HG03139 (cell line): ENCODE measurements around the gene SCGB3A1.

ENCODE experiments used
- ATAC-seq: cut with Tn5 transposase; IDR thresholded peaks from one replicate; pipeline ENCODE4 v1.9.1; 2021; ENCODE audit not compliant: unreplicated experiment

SCGB3A1 gene

DNA sequence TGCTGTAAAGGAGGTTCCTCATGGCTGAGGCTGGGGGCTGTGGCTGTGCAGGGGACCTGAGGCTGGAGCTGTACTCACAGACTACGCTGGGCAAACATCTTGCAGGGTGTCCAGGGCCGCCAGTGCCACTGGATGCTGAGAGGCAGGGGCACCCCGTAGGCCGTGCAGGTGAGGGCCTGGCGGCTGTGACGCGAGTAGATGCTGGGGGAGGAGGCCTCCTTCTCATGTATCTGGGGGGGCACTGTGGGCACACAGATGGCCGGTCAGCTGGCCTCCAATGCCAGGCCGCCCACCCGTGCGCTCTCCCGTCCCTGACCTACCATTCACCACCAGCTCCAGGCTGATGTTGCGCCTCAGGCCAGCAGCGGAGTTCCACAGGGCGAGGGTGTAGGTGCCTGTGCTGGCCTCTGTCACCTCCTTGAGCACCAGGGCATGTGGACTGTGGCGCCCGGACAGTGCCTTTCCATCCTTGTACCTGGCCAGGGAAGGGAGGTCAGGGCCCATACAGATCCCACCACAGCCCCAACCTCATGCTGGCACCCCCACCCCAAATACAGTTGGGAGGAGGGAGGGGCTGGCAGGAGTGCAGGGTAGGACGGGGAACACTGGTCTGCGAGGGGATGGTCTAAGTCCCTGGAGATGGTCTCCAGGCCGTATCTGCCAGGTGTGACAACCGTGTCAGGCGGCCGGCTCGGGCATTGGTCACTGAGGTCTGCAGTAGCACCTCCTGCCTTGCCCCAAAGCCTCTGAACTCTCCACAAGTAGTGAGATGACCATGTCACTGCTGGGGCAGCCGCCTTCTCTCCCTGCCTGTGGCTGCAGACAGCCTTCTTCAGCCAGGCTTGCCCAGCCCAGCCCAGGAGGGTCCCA lies 34.7 kb upstream of the SCGB3A1 start:
- ATAC-seq: no peak

DNA sequence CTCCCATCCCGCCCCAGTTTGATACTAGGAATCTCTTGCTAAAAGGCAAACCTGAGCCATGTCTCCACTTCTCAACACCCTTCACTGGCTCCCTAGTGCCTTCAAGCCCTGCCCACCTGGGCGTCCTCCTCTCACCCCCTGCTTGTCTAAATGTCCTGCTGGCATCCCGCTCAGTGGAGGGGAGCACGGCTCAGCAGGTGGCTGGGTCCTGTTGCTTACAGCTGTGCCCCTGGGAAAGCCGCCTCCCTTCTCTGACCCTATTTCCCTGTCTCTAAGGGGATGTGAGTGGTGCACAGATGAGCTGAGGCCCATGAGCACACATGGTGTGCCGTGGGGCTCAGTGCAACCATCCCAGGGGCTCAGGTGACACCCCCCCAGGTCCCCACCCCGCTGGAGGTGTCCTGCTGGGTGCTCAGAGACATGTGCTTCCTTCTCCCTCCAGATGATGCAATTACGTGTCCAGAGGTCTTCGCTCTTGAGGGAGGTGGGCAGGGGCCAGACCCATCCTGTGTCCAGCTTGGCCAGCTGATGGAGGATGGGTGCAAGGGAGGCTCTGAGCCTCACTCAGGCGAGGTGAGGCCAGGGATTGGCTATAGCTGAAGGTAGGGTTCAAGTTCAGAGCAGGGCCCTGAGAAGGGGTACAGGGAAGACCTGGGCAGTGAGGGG lies 34.0 kb upstream of the SCGB3A1 start:
- no peak for ATAC-seq

- ATAC-seq: no peak
These were observed 33.3 kb upstream of the SCGB3A1 start for GRCh38 chr5:180624587-180624986.

- ATAC-seq: no peak
These were observed 32.5 kb upstream of the SCGB3A1 start for GRCh38 chr5:180623844-180624243.

GRCh38 chr5:180623411-180623834 lies 32.1 kb upstream of the SCGB3A1 start:
- ATAC-seq: no peak

- ATAC-seq: no peak
These were observed 31.6 kb upstream of the SCGB3A1 start for GRCh38 chr5:180622910-180623309.

- ATAC-seq: no peak
These were observed 30.0 kb upstream of the SCGB3A1 start for GRCh38 chr5:180621311-180621710.

- ATAC-seq: no peak
These were observed 28.7 kb upstream of the SCGB3A1 start for GRCh38 chr5:180620014-180620413.

DNA sequence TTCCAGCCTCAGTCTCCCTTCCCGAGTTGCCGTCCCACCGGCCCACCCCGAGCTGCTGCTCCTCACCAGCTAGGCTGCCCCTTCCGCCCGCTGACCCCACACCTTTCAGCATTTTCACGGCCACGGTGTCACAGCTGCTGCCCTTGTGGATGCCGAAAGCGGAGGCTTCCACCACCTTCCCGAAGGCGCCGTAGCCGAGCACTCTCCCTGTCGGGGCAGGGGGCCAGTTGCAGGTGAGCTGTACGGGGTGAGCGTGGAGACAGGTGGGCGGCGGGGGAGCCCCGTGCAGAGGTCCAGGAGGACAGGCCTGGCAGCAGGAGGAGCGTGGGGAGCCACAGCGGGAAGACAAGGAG lies 28.2 kb upstream of the SCGB3A1 start:
- ATAC-seq: no peak

DNA sequence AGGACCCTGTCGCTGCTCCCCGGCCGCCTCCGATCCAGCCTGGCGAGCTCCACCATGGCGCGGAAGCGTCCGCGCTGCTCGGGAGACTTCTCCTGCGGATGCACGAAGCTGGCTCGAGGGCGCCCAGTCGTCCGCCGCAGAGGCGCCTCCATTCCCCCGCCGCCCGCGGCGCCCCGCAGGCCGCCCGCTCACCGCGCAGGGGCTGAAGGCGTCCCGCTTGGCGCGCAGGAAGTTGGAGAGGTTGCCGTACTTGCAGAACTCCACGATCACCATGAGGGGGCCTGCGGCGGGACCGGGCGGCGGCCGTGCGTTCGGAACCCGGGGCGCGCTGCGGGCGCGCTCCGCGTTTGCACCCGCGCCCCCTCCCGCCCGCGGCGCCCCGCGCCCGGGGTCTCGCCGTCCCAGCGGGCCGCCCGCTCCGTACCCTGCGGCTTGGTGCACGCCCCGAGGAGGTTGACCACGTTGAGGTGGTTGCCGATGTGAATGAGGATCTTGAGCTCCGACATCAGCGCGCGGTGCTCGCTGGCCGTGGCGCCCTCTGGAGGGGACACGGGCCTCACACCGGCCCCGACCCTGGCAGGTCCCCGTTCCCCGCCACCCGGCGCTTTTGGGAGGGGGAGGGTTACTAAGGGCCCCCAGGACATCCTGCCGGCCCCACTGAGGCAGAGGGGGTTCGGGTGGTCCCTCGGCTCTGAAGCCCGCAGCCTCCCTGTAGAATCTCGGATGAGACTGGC lies 27.7 kb upstream of the SCGB3A1 start:
- ATAC-seq: no peak

GRCh38 chr5:180618487-180618828 lies 27.2 kb upstream of the SCGB3A1 start:
- ATAC-seq: no peak

- ATAC-seq: no peak
These were observed 22.5 kb upstream of the SCGB3A1 start for GRCh38 chr5:180613814-180614188.

- ATAC-seq: no peak
These were observed 22.0 kb upstream of the SCGB3A1 start for GRCh38 chr5:180613188-180613813.

- no peak for ATAC-seq
These were observed 21.4 kb upstream of the SCGB3A1 start for GRCh38 chr5:180612683-180613082.

DNA sequence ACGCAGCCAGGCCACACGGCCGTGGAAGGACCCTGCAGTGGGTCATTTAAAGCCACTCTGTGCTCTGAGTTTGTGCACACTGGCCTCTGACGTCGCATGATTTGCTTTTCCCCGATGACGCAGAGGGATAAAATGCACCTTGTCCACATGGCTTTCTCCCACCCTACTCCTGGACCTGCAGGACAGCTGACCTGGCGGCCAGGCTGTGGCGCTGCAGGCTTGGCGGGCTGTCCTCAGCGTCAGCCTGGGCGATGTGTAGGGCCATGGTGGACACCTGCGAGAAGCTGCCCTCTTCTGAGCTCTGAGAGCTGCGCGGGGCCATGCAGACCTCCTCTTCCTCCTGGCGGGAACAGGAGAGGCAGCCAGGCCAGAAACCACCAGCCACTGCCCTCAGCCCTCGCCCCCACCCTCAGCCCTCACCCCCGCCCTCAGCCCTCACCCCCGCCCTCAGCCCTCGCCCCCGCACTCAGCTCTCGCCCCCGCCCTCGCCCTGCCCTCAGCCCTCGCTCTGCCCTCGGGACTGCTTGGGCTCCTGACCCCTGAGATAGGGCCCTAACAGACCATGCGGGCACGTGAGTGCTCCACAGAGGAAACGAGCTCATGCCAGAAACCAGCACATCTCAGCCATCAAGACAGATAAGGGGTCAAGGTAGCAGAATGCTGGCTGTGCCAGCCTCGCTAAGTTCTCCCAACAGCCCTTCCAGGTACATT lies 20.0 kb upstream of the SCGB3A1 start:
- ATAC-seq: no peak

- ATAC-seq: no peak
These were observed 18.7 kb upstream of the SCGB3A1 start for GRCh38 chr5:180609817-180610550.

GRCh38 chr5:180609386-180609785 lies 18.1 kb upstream of the SCGB3A1 start:
- ATAC-seq: no peak

- ATAC-seq: no peak
These were observed 17.4 kb upstream of the SCGB3A1 start for GRCh38 chr5:180608572-180609310.

- ATAC-seq: no peak
These were observed 16.7 kb upstream of the SCGB3A1 start for GRCh38 chr5:180607861-180608571.
